Thoracic aorta (tissue), 2 donors: ENCODE data around the gene NEDD4. TPM values are rescaled to one million over a fixed set of nuclear protein-coding genes. Genes with fewer than 3 reads are reported as not detected.

Source experiments
- ATAC-seq: fragments of 150-250 bp; one replicate; pipeline ENCODE4 v1.8.0; 2017; ENCODE audit warnings: low read depth; ENCODE audit not compliant: insufficient number of reproducible peaks, low FRiP score
- DNase-seq: peaks from one replicate; pipeline ENCODE4 v3.0.0-alpha.2; 2020; ENCODE audit warnings: low spot score
- H3K27ac ChIP-seq, 2 donors: fragments of 200-600 bp; sonication (generic); 1 replicate in 1 of 2; 2 replicates in 1 of 2; pipeline ENCODE4 v1.5.1; 2016; ENCODE audit warnings: mild to moderate bottlenecking in 2 of 2, moderate library complexity in 2 of 2
- H3K27me3 ChIP-seq: fragments of 200-600 bp; sonication (generic); replicated peaks from 2 replicates; pipeline ENCODE4 v1.6.0; 2016; ENCODE audit warnings: mild to moderate bottlenecking; ENCODE audit not compliant: insufficient read depth
- H3K36me3 ChIP-seq: fragments of 200-600 bp; sonication (generic); one replicate; pipeline ENCODE4 v1.5.1; 2016
- H3K4me1 ChIP-seq, 2 donors: fragments of 200-600 bp; sonication (generic); 1 replicate in 1 of 2; 2 replicates in 1 of 2; pipeline versions ENCODE4 v1.5.1 to v1.6.0; 2016; ENCODE audit warnings: low read depth in 2 of 2, mild to moderate bottlenecking in 1 of 2; ENCODE audit not compliant: control insufficient read depth in 1 of 2
- H3K4me3 ChIP-seq: fragments of 200-600 bp; sonication (generic); 2 replicates; pipeline ENCODE4 v1.5.1; 2016; ENCODE audit warnings: mild to moderate bottlenecking
- H3K9me3 ChIP-seq: fragments of 200-600 bp; sonication (generic); 2 replicates; pipeline ENCODE4 v1.5.1; 2016
- CTCF ChIP-seq: fragments of 200-600 bp; sonication (generic); IDR thresholded peaks from one replicate; pipeline ENCODE4 v1.5.1; 2019; ENCODE audit warnings: antibody characterized with exemption
- total RNA-seq, 2 donors: library from RNA; depleted of rRNA; stranded (reverse); fragments of >200 nt; gene quantifications; one replicate each; pipeline versions ENCODE4 v1.1.0 to v1.2.3, GENCODE V29; 2016

Gene NEDD4
- total RNA-seq, 2 donors from 2014 or later, result 25.3 to 27.4 TPM

- Histone ChIP-seq H3K36me3 (no peaks in the 10 kb centered on the region), H3K9me3 (no peaks in the 10 kb centered on the region), H3K4me3 (no peak overlapping the region), H3K27me3 (no peaks in the 10 kb centered on the region), H3K27ac (no peak overlapping the region), H3K4me1 (no peaks in the 10 kb centered on the region)
- ATAC-seq (no peak), DNase-seq (no peak)
- TF ChIP-seq CTCF, result no peak
These were observed 11.7 kb downstream of the NEDD4 start for GRCh38 chr15:55981582-55982249.

DNA sequence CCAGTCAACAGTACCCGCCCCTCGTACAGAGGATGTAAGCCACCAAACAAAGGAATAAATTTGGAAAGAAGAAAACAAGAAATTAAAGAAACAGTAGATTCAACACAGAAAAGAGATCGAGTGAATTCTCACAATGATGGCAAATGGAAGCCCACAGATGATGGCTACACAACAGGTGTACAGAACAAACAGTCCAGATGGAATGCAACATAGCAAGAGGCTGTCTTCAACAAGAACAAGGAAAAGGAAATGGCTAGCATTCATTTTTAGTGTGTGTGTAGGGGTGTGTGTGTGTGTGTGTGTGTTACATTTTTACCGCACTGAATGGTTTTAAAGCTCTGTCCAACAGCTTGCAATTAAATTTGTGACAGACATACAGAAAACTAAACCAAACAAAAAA is 12.9 kb downstream of the NEDD4 start:
- no peak for DNase-seq
- no peak overlapping the region for H3K27ac ChIP-seq

GRCh38 chr15:55977231-55977630 is 16.2 kb downstream of the NEDD4 start:
- H3K27ac ChIP-seq, result no peak overlapping the region
- DNase-seq (no peak), ATAC-seq (no peak)
- no peaks in the 10 kb centered on the region for H3K36me3 ChIP-seq
- H3K4me1 ChIP-seq, result no peaks in the 10 kb centered on the region
- H3K27me3 ChIP-seq, result no peaks in the 10 kb centered on the region
- no peaks in the 10 kb centered on the region for H3K9me3 ChIP-seq
- H3K4me3 ChIP-seq, result no peak overlapping the region
- no peak for TF ChIP-seq CTCF

More for the DNA sequence above, 12.9 kb downstream of the NEDD4 start:
- no peak for ATAC-seq
- no peak overlapping the region for H3K4me3 ChIP-seq
- H3K27me3 ChIP-seq, result no peaks in the 10 kb centered on the region
- no peaks in the 10 kb centered on the region for H3K9me3 ChIP-seq
- no peaks in the 10 kb centered on the region for H3K36me3 ChIP-seq
- TF ChIP-seq CTCF, result no peak
- H3K4me1 ChIP-seq, result no peaks in the 10 kb centered on the region

- Histone ChIP-seq H3K9me3 (no peaks in the 10 kb centered on the region), H3K4me1 (no peaks in the 10 kb centered on the region), H3K27ac (no peak overlapping the region), H3K27me3 (no peaks in the 10 kb centered on the region), H3K36me3 (no peaks in the 10 kb centered on the region), H3K4me3 (no peak overlapping the region)
- DNase-seq, result no peak
- TF ChIP-seq CTCF, result no peak
- ATAC-seq, result no peak
These were observed 23.1 kb downstream of the NEDD4 start for GRCh38 chr15:55970286-55970685.

DNA sequence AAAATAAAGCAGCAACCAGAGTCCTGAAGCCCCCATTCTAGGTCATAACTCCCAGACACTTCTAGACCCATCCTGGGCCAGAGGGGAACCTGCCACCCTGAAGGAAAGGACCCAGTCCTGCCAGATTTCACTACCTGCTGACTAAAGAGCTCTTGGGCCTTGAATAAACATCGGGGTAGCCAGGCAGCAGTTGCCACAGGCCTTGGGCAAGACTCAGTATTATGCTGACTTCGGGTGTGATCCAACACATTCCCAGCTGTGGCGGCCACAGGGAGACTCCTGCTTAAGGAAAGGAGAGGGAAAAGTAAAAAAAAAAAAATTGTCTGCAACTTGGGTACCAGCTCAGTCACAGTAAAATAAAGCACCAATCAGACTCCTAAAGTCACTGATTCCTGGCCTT is 23.8 kb downstream of the NEDD4 start:
- no peaks in the 10 kb centered on the region for H3K4me1 ChIP-seq
- no peak for ATAC-seq
- DNase-seq, result no peak
- H3K4me3 ChIP-seq, result no peak overlapping the region
- H3K9me3 ChIP-seq, result no peaks in the 10 kb centered on the region
- no peak overlapping the region for H3K27ac ChIP-seq
- no peaks in the 10 kb centered on the region for H3K36me3 ChIP-seq
- H3K27me3 ChIP-seq, result no peaks in the 10 kb centered on the region
- no peak for TF ChIP-seq CTCF
